ENCODE results near the gene SERPINB4. TPM values are rescaled to one million over a fixed set of nuclear protein-coding genes. Genes with fewer than 3 reads are reported as not detected.
"Not testable (repeated sequence)": the region's sequence is repeated elsewhere in the genome, so short reads cannot be mapped to it uniquely, and the experiment has no call there.

The SERPINB4 gene
- not detected for total RNA-seq
- long read RNA-seq: 0 reads

- H3K4me3 ChIP-seq; intact Hi-C loops (cut with DNase I); H3K27ac ChIP-seq; H3K4me1 ChIP-seq; H3K27me3 ChIP-seq; H3K36me3 ChIP-seq; ATAC-seq; DNase-seq; H3K9me3 ChIP-seq: not testable (repeated sequence)
Observed at GRCh38 chr18:63644142-63644541, at the start of gene SERPINB4. SERPINB4 (minus strand) TSS chr18:63644256; CDS start chr18:63643577, 679 bp downstream.

GRCh38 chr18:63689064-63689463, 45.0 kb upstream of the SERPINB4 start:
- no peaks in the 10 kb centered on the region for H3K36me3 ChIP-seq
- H3K4me3 ChIP-seq: no peak overlapping the region
- TF ChIP-seq CTCF (IDR thresholded peaks at IDR 0.05): no peak
- H3K27me3 ChIP-seq: no peaks in the 10 kb centered on the region
- ATAC-seq (no peak), DNase-seq (no peak)
- intact Hi-C loops (cut with DNase I): no loop called here
- no peak overlapping the region for H3K27ac ChIP-seq
- H3K9me3 ChIP-seq: no peaks in the 10 kb centered on the region
- H3K4me1 ChIP-seq: no peaks in the 10 kb centered on the region

DNA sequence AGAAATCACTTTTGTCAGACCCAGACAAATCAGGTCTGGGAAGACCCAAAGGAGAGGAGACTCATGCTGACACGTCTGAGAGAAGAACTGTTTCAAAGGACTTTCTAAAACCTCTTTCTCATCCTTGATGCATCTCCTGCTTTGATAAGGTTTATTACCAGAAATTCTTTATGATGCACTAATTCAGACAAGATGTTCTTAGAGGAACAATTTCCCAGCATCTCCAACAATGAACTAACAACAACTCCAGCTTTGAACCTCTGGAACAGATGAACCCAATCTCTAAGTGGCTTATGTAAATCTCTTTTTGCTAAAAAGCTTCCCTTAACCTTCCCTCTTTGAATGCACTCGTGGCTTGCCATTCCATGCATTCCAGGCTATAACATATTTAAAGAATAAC, 42.8 kb upstream of the SERPINB4 start:
- H3K27me3 ChIP-seq: no peaks in the 10 kb centered on the region
- intact Hi-C loops (cut with DNase I): no loop called here
- H3K36me3 ChIP-seq: no peaks in the 10 kb centered on the region
- H3K27ac ChIP-seq: no peak overlapping the region
- H3K9me3 ChIP-seq: no peaks in the 10 kb centered on the region
- no peak overlapping the region for H3K4me3 ChIP-seq
- no peak for TF ChIP-seq CTCF (IDR thresholded peaks at IDR 0.05)
- no peak for ATAC-seq
- DNase-seq: no peak
- H3K4me1 ChIP-seq: no peaks in the 10 kb centered on the region

DNA sequence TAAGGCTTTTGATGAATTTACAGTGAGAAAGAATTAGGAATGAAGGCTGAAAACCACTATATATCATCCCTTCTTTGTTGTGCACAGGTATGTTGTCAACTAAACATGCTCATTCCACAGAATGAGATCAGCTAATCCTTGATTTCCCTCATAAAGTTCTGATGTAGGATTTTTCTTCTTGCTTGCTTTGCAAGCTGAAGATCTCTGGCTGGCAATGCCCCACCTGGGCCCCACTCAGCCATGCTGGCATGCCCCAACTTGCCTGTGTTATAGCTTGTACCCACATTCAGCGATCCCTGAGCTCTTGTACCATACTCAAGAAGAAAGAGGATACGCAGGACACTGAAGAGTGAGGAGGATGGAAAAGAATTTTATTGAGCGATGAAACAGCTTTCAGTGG, 40.7 kb upstream of the SERPINB4 start:
- TF ChIP-seq CTCF (IDR thresholded peaks at IDR 0.05): no peak
- H3K4me1 ChIP-seq: no peaks in the 10 kb centered on the region
- H3K4me3 ChIP-seq: no peak overlapping the region

DNA sequence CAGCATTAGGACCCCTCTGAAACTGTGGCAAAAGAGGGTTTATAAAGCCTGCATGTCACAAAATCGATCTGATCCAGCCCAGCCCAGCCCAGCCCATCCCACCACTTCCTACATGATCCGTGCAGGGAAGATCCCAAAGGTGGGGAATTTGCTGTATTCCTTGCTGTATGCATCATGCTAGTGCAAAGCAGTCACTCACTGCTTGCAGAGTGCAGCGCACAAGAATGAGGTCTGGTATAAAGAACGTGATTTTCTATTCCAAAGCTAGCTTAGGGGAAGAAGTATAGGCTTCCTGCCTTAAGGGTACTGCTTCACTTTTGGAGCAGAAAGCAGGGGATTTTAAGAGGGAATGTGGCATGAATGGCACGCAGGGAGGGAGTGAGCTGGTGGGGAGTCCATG, 39.8 kb upstream of the SERPINB4 start:
- no peak for DNase-seq
- Histone ChIP-seq H3K27me3 (no peaks in the 10 kb centered on the region), H3K9me3 (no peaks in the 10 kb centered on the region), H3K4me3 (no peak overlapping the region), H3K4me1 (no peaks in the 10 kb centered on the region), H3K27ac (no peak overlapping the region), H3K36me3 (no peaks in the 10 kb centered on the region)
- intact Hi-C loops (cut with DNase I): no loop called here
- TF ChIP-seq CTCF (IDR thresholded peaks at IDR 0.05): no peak
- ATAC-seq: no peak

More for the DNA sequence above, 40.7 kb upstream of the SERPINB4 start:
- Histone ChIP-seq H3K36me3 (no peaks in the 10 kb centered on the region), H3K9me3 (no peaks in the 10 kb centered on the region), H3K27me3 (no peaks in the 10 kb centered on the region), H3K27ac (no peak overlapping the region)
- intact Hi-C loops (cut with DNase I): no loop called here
- ATAC-seq (no peak), DNase-seq (no peak)

GRCh38 chr18:63683152-63683551, 39.1 kb upstream of the SERPINB4 start:
- H3K36me3 ChIP-seq: no peaks in the 10 kb centered on the region
- DNase-seq: no peak
- no peaks in the 10 kb centered on the region for H3K27me3 ChIP-seq
- H3K4me1 ChIP-seq: no peaks in the 10 kb centered on the region
- TF ChIP-seq CTCF (IDR thresholded peaks at IDR 0.05): no peak
- peak; percentile 91 for ATAC-seq
- no peak overlapping the region for H3K4me3 ChIP-seq
- H3K9me3 ChIP-seq: no peaks in the 10 kb centered on the region
- intact Hi-C loops (cut with DNase I): no loop called here
- no peak overlapping the region for H3K27ac ChIP-seq
